ENCODE measurements around the gene CDC42.
A peak's percentile ranks its signal among the peaks of the same experiment; 100 is the strongest.
"Not testable (repeated sequence)": the region's sequence is repeated elsewhere in the genome, so short reads cannot be mapped to it uniquely, and the experiment has no call there.

Gene CDC42

GRCh38 chr1:22052115-22053016, at the start of gene CDC42:
TSS of gene CDC42 (plus strand) at chr1:22052709. CDS start at chr1:22078479, 25,770 bp downstream.
- peak; percentile 98 for DNase-seq (ENCODE audit: low spot score)

GRCh38 chr1:22002875-22003274, 49.6 kb upstream of the CDC42 start:
- DNase-seq (ENCODE audit: low spot score): not testable (repeated sequence)

- not testable (repeated sequence) for DNase-seq (ENCODE audit: low spot score)
Measured at GRCh38 chr1:22003959-22004358, 48.5 kb upstream of the CDC42 start.

- not testable (repeated sequence) for DNase-seq (ENCODE audit: low spot score)
Measured at GRCh38 chr1:22005261-22006149, 47.0 kb upstream of the CDC42 start.

- DNase-seq (ENCODE audit: low spot score): not testable (repeated sequence)
Measured at GRCh38 chr1:22006736-22007135, 45.8 kb upstream of the CDC42 start.

GRCh38 chr1:22007262-22007661, 45.2 kb upstream of the CDC42 start:
- DNase-seq (ENCODE audit: low spot score): not testable (repeated sequence)

- not testable (repeated sequence) for DNase-seq (ENCODE audit: low spot score)
Measured at GRCh38 chr1:22009566-22009965, 42.9 kb upstream of the CDC42 start.

GRCh38 chr1:22012752-22013151, 39.8 kb upstream of the CDC42 start:
- DNase-seq (ENCODE audit: low spot score): not testable (repeated sequence)

GRCh38 chr1:22014575-22015206, 37.8 kb upstream of the CDC42 start:
- DNase-seq (ENCODE audit: low spot score): not testable (repeated sequence)

- peak; percentile 85 for DNase-seq (ENCODE audit: low spot score)
Measured at GRCh38 chr1:22018583-22019559, 33.6 kb upstream of the CDC42 start.

GRCh38 chr1:22021061-22021460, 31.4 kb upstream of the CDC42 start:
- DNase-seq (ENCODE audit: low spot score): no peak

GRCh38 chr1:22024485-22025367, 27.8 kb upstream of the CDC42 start:
- peak; percentile 57 for DNase-seq (ENCODE audit: low spot score)

- DNase-seq (ENCODE audit: low spot score): peak; percentile 87
Measured at GRCh38 chr1:22025368-22026155, 26.9 kb upstream of the CDC42 start.

GRCh38 chr1:22026924-22027289, 25.6 kb upstream of the CDC42 start:
- no peak for DNase-seq (ENCODE audit: low spot score)

- no peak for DNase-seq (ENCODE audit: low spot score)
Measured at GRCh38 chr1:22030057-22030456, 22.5 kb upstream of the CDC42 start.

- DNase-seq (ENCODE audit: low spot score): no peak
Measured at GRCh38 chr1:22030473-22030872, 22.0 kb upstream of the CDC42 start.

- DNase-seq (ENCODE audit: low spot score): no peak
Measured at GRCh38 chr1:22031214-22031962, 21.1 kb upstream of the CDC42 start.

- DNase-seq (ENCODE audit: low spot score): not testable (repeated sequence)
Measured at GRCh38 chr1:22034834-22035233, 17.7 kb upstream of the CDC42 start.

All from AG08395 (cell line).